IPS-15b (cell line): ENCODE results near the gene SRBD1.

ENCODE experiments used
- H3K27me3 ChIP-seq: one replicate; pipeline ENCODE4 v1.6.1; 2013; ENCODE audit warnings: low read length; ENCODE audit not compliant: control insufficient read depth, insufficient read depth
- H3K36me3 ChIP-seq: one replicate; pipeline ENCODE4 v1.6.1; 2013; ENCODE audit warnings: low read length; ENCODE audit not compliant: control insufficient read depth, insufficient read depth
- H3K4me1 ChIP-seq: one replicate; pipeline ENCODE4 v1.6.1; 2013; ENCODE audit warnings: mild to moderate bottlenecking, low read length; ENCODE audit not compliant: control insufficient read depth, insufficient read depth
- H3K4me3 ChIP-seq: one replicate; pipeline ENCODE4 v1.5.1; 2013; ENCODE audit warnings: low read depth, low read length
- H3K9ac ChIP-seq: one replicate; pipeline ENCODE4 v1.6.1; 2013; ENCODE audit warnings: low read depth, mild to moderate bottlenecking, low read length
- H3K9me3 ChIP-seq: one replicate; pipeline ENCODE4 v1.6.1; 2013; ENCODE audit warnings: mild to moderate bottlenecking, low read length; ENCODE audit not compliant: control insufficient read depth, insufficient read depth

SRBD1 gene

DNA sequence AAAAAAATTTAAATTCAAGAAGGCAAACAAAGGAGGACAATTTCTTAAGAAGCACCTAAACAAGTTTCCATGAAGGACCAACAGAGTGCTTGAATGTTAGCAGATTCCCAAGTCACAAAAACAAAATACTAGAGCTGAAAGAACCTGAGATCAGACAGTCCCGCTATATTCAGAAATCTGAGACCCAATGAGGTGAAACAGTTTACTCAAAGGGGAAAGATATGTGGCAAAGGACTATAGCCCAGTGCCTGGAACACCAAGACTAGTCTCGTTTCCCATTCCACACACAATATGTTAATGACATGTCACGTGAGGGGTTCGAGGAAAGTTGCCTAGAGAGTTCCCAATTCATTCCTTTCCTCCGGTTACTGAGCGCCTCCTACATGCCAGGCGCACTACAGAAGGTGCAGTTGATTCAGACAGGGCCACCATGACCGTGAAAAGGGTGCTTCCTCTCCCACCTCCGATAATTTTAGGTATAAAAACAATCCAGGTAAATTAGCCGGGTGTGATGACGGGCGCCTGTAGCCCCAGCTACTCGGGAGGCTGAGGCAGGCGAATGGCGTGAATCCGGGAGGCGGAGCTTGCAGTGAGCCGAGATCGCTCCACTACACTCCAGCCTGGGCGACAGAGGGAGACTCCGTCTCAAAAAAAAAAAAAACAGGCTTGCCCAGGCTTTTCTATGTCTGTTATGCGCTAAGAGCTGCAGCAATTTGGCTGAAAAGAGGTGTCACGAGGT lies 617 bp downstream of the SRBD1 start:
- Histone ChIP-seq H3K36me3 (no peaks in the 10 kb centered on the region), H3K4me3 (peak overlapping the region; percentile 91), H3K9me3 (no peaks in the 10 kb centered on the region), H3K27me3 (no peaks in the 10 kb centered on the region), H3K9ac (peak overlapping the region; percentile 62), H3K4me1 (peaks cover 5% of the 10 kb centered on the region)

- Histone ChIP-seq H3K4me3 (no peak overlapping the region), H3K4me1 (peaks cover 5% of the 10 kb centered on the region), H3K9me3 (no peaks in the 10 kb centered on the region), H3K27me3 (no peaks in the 10 kb centered on the region), H3K36me3 (no peaks in the 10 kb centered on the region), H3K9ac (no peak overlapping the region)
Measured at GRCh38 chr2:45607701-45608100, 3.4 kb downstream of the SRBD1 start.

DNA sequence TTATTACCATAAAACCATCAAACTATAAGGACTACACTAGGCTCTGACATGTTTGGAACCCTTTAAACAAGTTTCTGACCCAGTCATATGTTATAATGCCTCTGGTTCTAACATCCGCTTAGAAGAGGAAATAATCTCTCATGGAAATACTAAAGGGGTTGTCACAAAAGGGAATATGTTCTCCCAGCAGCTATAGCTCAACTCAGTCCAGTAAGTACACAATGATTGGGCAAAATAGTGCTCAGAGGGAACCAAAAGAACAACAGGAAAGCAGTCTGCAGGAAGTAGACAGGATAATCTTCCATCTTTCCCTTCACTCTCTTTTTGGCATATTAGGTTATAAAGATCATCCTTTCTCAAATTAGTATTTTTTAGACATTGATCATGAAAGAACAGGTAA lies 4.3 kb downstream of the SRBD1 start:
- Histone ChIP-seq H3K36me3 (no peaks in the 10 kb centered on the region), H3K9me3 (no peaks in the 10 kb centered on the region), H3K9ac (no peak overlapping the region), H3K4me3 (no peak overlapping the region), H3K27me3 (no peaks in the 10 kb centered on the region), H3K4me1 (peaks cover 5% of the 10 kb centered on the region)

DNA sequence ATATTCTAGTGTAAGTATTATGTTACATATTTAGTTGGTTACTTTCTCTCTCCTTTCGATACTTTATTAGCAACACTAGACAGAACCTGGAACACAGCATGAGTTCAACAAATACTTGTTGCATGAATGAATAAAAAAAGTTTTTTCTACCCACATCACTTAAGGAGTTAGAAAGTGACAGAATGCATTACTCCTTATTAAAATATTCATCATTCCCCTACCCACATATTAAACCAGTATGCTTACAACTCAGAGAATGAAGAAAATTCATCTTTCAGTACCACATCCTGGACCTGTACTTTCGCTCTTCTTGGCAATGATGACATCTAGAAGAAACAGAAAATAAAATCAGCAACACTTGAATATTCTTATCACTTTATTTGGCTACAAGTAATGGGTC lies 6.0 kb downstream of the SRBD1 start:
- Histone ChIP-seq H3K27me3 (no peaks in the 10 kb centered on the region), H3K9me3 (no peaks in the 10 kb centered on the region), H3K36me3 (no peaks in the 10 kb centered on the region), H3K9ac (no peak overlapping the region), H3K4me1 (peaks cover 4% of the 10 kb centered on the region), H3K4me3 (no peak overlapping the region)

DNA sequence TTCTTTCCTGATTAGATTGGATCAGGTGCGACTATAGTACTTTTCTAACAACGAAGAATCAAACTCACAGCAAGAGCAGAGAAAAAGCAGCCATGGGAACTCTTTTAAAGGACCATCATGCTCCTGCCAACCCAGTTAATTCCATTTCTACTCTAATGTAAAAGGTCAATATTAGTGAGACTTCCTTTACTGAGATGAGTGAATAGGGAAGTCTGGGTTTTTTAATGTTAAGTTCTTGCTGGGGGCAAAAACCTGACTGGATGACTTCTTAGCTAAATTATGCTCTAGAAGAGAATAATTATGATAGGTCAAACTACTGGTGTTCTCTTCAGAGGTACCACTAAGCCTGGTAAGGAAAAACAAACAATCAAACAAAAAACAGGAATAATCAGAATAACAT lies 8.4 kb downstream of the SRBD1 start:
- Histone ChIP-seq H3K4me3 (no peak overlapping the region), H3K9ac (no peak overlapping the region), H3K4me1 (no peaks in the 10 kb centered on the region), H3K27me3 (no peaks in the 10 kb centered on the region), H3K9me3 (no peaks in the 10 kb centered on the region), H3K36me3 (peaks cover 6% of the 10 kb centered on the region)

DNA sequence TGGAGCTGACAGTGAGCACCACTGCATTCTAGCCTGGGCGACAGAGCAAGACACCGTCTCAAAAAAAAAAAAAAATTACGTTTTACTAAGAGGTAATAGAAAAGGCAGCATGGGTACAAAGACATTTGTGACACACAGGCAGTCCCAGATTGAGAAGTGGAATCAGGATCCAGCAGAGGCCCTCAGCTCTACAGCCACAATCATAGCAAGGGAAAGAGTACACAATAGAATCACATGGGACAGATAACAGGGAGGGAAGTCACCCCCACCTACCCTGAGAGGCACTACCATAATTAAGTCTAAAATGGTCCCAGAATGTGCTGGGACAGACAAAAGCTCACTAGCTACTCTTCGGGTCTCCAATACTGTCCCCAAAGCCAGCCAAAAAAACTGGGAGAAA lies 12.5 kb downstream of the SRBD1 start:
- Histone ChIP-seq H3K4me3 (no peak overlapping the region), H3K4me1 (no peaks in the 10 kb centered on the region), H3K9ac (no peak overlapping the region), H3K36me3 (peaks cover 6% of the 10 kb centered on the region), H3K27me3 (no peaks in the 10 kb centered on the region), H3K9me3 (no peaks in the 10 kb centered on the region)

DNA sequence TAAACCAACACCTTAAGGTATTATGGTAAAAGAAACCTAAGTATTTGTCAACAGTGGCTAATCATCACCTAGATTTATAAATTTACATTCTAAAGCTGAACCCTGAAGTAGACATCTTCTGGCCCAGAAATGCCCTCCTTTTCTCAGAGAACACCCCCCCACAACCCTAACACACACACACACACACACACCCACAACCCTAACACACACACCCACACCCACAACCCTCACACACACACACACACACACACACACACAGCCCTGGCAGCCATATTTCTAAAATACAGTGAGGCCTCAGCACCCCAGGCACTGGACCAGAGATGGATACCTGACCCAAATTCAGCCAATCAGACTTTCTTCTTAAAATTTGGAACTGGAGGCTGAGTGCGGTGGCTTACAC lies 14.3 kb downstream of the SRBD1 start:
- Histone ChIP-seq H3K9me3 (no peaks in the 10 kb centered on the region), H3K9ac (no peak overlapping the region), H3K27me3 (no peaks in the 10 kb centered on the region), H3K36me3 (peaks cover 6% of the 10 kb centered on the region), H3K4me3 (no peak overlapping the region), H3K4me1 (no peaks in the 10 kb centered on the region)

DNA sequence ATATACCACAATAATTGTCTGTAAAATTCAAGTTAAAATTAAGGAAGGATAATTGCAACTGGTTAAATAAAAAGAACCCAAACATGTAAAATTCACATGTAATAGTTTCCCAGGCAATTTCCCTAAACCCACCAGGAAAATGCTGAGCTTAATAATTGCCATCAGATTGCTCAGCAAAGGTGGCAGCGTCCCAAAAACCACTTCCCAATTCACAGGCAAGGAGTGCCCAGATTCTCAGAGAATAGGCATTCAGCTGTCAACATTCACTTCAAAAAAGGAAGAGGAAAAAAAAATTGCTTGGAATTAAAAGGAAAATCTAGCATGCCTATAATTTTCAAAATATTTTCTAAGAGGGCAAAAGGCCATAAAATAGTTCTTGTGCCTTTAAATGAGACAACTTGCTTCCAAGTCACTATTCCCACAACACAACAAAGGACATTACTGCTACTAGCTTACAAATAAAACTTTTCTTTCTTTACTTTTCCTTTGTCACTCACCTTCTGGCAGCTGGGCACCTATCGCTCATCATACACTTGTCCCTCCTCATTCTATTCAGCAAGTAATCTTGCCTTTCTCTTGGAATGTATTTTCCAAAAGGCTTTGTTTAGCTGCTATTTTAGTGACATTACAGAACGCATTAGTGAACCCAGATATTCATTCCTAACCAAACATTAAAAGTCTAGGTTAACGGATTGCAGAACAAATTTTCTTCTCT lies 15.2 kb downstream of the SRBD1 start:
- Histone ChIP-seq H3K9ac (no peak overlapping the region), H3K4me1 (no peaks in the 10 kb centered on the region), H3K9me3 (no peaks in the 10 kb centered on the region), H3K36me3 (peaks cover 6% of the 10 kb centered on the region), H3K27me3 (no peaks in the 10 kb centered on the region), H3K4me3 (no peak overlapping the region)

DNA sequence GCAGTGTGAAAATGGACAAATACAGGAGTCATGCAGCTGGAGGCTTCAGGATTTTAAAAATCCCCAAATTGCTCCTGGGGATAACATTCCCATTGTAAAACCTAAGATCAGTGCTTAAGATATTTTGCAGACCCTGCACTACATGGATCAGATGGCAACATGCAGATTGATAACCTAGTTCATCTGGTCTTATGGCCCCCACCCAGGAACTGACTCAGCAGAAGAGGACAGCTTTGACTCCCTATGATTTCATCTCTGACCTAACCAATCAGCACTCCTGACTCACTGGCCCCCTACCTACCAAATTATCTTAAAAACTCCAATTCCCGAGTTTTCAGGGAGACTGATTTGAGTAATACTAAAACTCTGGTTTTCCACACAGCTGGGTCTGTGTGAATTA lies 20.0 kb downstream of the SRBD1 start:
- no peak overlapping the region for H3K9ac ChIP-seq
- no peaks in the 10 kb centered on the region for H3K36me3 ChIP-seq
- H3K27me3 ChIP-seq: no peaks in the 10 kb centered on the region
- H3K9me3 ChIP-seq: no peaks in the 10 kb centered on the region
- no peaks in the 10 kb centered on the region for H3K4me1 ChIP-seq
- H3K4me3 ChIP-seq: no peak overlapping the region

DNA sequence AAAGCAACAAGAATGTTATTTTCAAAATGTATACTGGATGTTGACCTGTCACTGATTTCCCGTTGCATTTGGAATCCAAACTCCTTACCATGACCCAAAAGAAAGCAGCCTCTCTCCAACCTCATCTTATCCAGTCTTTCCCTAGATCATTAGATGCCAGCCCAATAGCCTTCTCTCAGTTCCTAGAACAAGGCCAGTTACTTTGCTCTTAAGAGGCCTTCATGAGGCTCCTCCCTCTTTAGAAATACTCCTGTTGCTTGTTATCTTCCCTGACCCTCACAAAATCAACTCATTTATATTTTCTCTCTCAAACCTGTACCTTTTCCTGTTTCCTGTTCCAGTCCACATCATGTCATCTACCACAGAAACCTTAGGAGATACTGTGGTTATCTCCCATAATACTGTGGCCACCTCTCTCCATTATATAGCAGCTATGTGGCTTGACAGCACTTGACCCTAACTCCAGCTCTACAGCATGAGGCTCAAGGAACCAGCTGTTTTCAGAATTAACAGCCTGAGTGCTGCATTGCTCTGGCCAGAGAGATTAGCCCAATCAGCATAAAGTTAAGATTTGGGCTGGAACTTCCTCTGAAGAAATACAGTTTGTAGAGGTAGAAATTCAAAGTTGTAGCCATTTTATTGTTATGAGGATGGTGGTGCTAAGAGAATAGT lies 22.8 kb downstream of the SRBD1 start:
- Histone ChIP-seq H3K9ac (no peak overlapping the region), H3K4me3 (no peak overlapping the region), H3K9me3 (no peaks in the 10 kb centered on the region), H3K36me3 (no peaks in the 10 kb centered on the region), H3K4me1 (no peaks in the 10 kb centered on the region), H3K27me3 (no peaks in the 10 kb centered on the region)

GRCh38 chr2:45586600-45586999 lies 24.5 kb downstream of the SRBD1 start:
- Histone ChIP-seq H3K9me3 (no peaks in the 10 kb centered on the region), H3K36me3 (no peaks in the 10 kb centered on the region), H3K9ac (no peak overlapping the region), H3K4me3 (no peak overlapping the region), H3K27me3 (no peaks in the 10 kb centered on the region), H3K4me1 (no peaks in the 10 kb centered on the region)
